Activated B cell treated with CpG ODN at 0.5 μM for 24 hours (primary cell): ENCODE data around the gene NPIPA1. TPM values are rescaled to one million over a fixed set of nuclear protein-coding genes. Genes with fewer than 3 reads are reported as not detected.
"Not testable (repeated sequence)": the region's sequence is repeated elsewhere in the genome, so short reads cannot be mapped to it uniquely, and the experiment has no call there.

Experiments
- ATAC-seq: fragments of 200-7000 bp; cut with Tn5 transposase; one replicate; pipeline ENCODE4 v1.10.0; 2021; ENCODE audit warnings: low read depth, mild to moderate bottlenecking, moderate library complexity
- CTCF ChIA-PET: fragments of 350-600 bp; sonication (Branson Sonifier 250); formaldehyde crosslinking; loops from one replicate; lab custom pipeline; 2021; ENCODE audit warnings: antibody characterized with exemption; lab: Charles Lee
- POLR2A ChIA-PET: fragments of 350-600 bp; sonication (Branson Sonifier 250); formaldehyde crosslinking; loops from one replicate; lab custom pipeline; 2021; ENCODE audit warnings: antibody characterized with exemption; lab: Charles Lee
- DNase-seq: peaks from one replicate; pipeline ENCODE4 v3.0.0; 2022
- H3K27ac Mint-ChIP-seq: one replicate; pipeline ENCODE4 v1.8.0; 2020; ENCODE audit warnings: mixed read lengths
- H3K27me3 Mint-ChIP-seq: one replicate; pipeline ENCODE4 v1.8.0; 2021; ENCODE audit warnings: mixed read lengths
- H3K36me3 Mint-ChIP-seq: one replicate; pipeline ENCODE4 v1.8.0; 2021; ENCODE audit warnings: low read depth, mixed read lengths
- H3K4me1 Mint-ChIP-seq: one replicate; pipeline ENCODE4 v1.8.0; 2021; ENCODE audit warnings: mixed read lengths
- H3K4me3 Mint-ChIP-seq: one replicate; pipeline ENCODE4 v1.8.0; 2020; ENCODE audit warnings: mild to moderate bottlenecking, mixed read lengths
- H3K9me3 Mint-ChIP-seq: one replicate; pipeline ENCODE4 v1.8.0; 2020; ENCODE audit warnings: mixed read lengths
- CTCF ChIP-seq: fragments of 200-600 bp; IDR thresholded peaks from one replicate; pipeline ENCODE4 v1.8.0; 2022; ENCODE audit warnings: antibody characterized with exemption, mild to moderate bottlenecking
- intact Hi-C: fragments of 100-400 bp; cut with micrococcal nuclease; formaldehyde crosslinking; loops from one replicate; pipeline ENCODE4 v1.15.1; 2024
- total RNA-seq: library from RNA; stranded (reverse); gene quantifications from 2 replicates; pipeline ENCODE4 v1.2.3, GENCODE V29; 2022

Gene NPIPA1
- total RNA-seq, 1 donor from 2014 or later = 89.6 TPM

GRCh38 chr16:14958970-14959369, 21.7 kb downstream of the NPIPA1 start:
- Mint-ChIP-seq H3K36me3 (no peaks in the 10 kb centered on the region), H3K27ac (no peak overlapping the region), H3K4me1 (no peaks in the 10 kb centered on the region), H3K9me3 (no peaks in the 10 kb centered on the region), H3K27me3 (peaks cover 9% of the 10 kb centered on the region), H3K4me3 (no peak overlapping the region)
- TF ChIP-seq CTCF = no peak
- ChIA-PET CTCF (no interaction called here), POLR2A (interaction anchor here (0.6 kb wide), 1 partner anchor 46 kb away, joined by 3 read pairs; no protein-coding TSS in a partner anchor)
- ATAC-seq (no peak), DNase-seq (no peak)
- intact Hi-C loops = no loop called here

- Mint-ChIP-seq H3K4me1 (no peaks in the 10 kb centered on the region), H3K27ac (no peak overlapping the region), H3K4me3 (no peak overlapping the region), H3K27me3 (peaks cover 10% of the 10 kb centered on the region), H3K9me3 (no peaks in the 10 kb centered on the region), H3K36me3 (no peaks in the 10 kb centered on the region)
- POLR2A ChIA-PET = no interaction called here
- intact Hi-C loops = loop anchor here (2.0 kb wide), 1 partner anchor 27 kb away; no protein-coding TSS in a partner anchor
- TF ChIP-seq CTCF = no peak
- CTCF ChIA-PET = no interaction called here
- ATAC-seq (no peak), DNase-seq (no peak)
Observed at GRCh38 chr16:14961405-14962186, 24.4 kb downstream of the NPIPA1 start.

GRCh38 chr16:14963281-14964173, 26.3 kb downstream of the NPIPA1 start:
- CTCF ChIA-PET = no interaction called here
- Mint-ChIP-seq H3K4me1 (no peaks in the 10 kb centered on the region), H3K9me3 (no peaks in the 10 kb centered on the region), H3K27ac (no peak overlapping the region), H3K4me3 (no peak overlapping the region), H3K36me3 (no peaks in the 10 kb centered on the region), H3K27me3 (peaks cover 10% of the 10 kb centered on the region)
- intact Hi-C loops = loop anchor here (2.0 kb wide), 1 partner anchor 25 kb away; no protein-coding TSS in a partner anchor
- DNase-seq (no peak), ATAC-seq (no peak)
- no peak for TF ChIP-seq CTCF
- POLR2A ChIA-PET = no interaction called here

- TF ChIP-seq CTCF = no peak
- H3K27ac Mint-ChIP-seq = no peak overlapping the region
- intact Hi-C loops = no loop called here
- no peaks in the 10 kb centered on the region for H3K9me3 Mint-ChIP-seq
- H3K27me3 Mint-ChIP-seq = peaks cover 10% of the 10 kb centered on the region
- no peaks in the 10 kb centered on the region for H3K4me1 Mint-ChIP-seq
- ChIA-PET CTCF (no interaction called here), POLR2A (no interaction called here)
- H3K36me3 Mint-ChIP-seq = no peaks in the 10 kb centered on the region
- DNase-seq = no peak
- H3K4me3 Mint-ChIP-seq = no peak overlapping the region
- no peak for ATAC-seq
Observed at GRCh38 chr16:14965328-14965727, 28.1 kb downstream of the NPIPA1 start.

GRCh38 chr16:14969795-14970194, 32.6 kb downstream of the NPIPA1 start:
- H3K27ac Mint-ChIP-seq, H3K4me1 Mint-ChIP-seq, H3K9me3 Mint-ChIP-seq, ATAC-seq, H3K27me3 Mint-ChIP-seq, CTCF ChIA-PET, DNase-seq, H3K4me3 Mint-ChIP-seq, H3K36me3 Mint-ChIP-seq, POLR2A ChIA-PET: not testable (repeated sequence)
- intact Hi-C loops = loop anchor here (10.0 kb wide), 1 partner anchor 685 kb away; no protein-coding TSS in a partner anchor

GRCh38 chr16:14971621-14972228, 34.5 kb downstream of the NPIPA1 start:
- H3K9me3 Mint-ChIP-seq, H3K27ac Mint-ChIP-seq, ATAC-seq, DNase-seq, H3K4me3 Mint-ChIP-seq, CTCF ChIA-PET, H3K27me3 Mint-ChIP-seq, POLR2A ChIA-PET, H3K36me3 Mint-ChIP-seq: not testable (repeated sequence)
- peaks cover 11% of the 10 kb centered on the region for H3K4me1 Mint-ChIP-seq
- intact Hi-C loops = loop anchor here (10.0 kb wide), 1 partner anchor 687 kb away; no protein-coding TSS in a partner anchor

GRCh38 chr16:14973785-14974322, 36.6 kb downstream of the NPIPA1 start:
- H3K27me3 Mint-ChIP-seq, H3K27ac Mint-ChIP-seq, DNase-seq, H3K9me3 Mint-ChIP-seq, H3K36me3 Mint-ChIP-seq, CTCF ChIA-PET, ATAC-seq, POLR2A ChIA-PET: not testable (repeated sequence)
- H3K4me3 Mint-ChIP-seq = peak overlapping the region; percentile 38
- H3K4me1 Mint-ChIP-seq = peaks cover 22% of the 10 kb centered on the region
- intact Hi-C loops = loop anchor here (10.0 kb wide), 1 partner anchor 689 kb away; no protein-coding TSS in a partner anchor
